IPS DF 6.9 (cell line): ENCODE results near the gene NRG4.
"Not testable (repeated sequence)": the region's sequence is repeated elsewhere in the genome, so short reads cannot be mapped to it uniquely, and the experiment has no call there.

Experiments
- DNase-seq: peaks from one replicate; pipeline ENCODE4 v3.0.0-alpha.2; 2013; ENCODE audit warnings: low read depth, low spot score
- H3K27ac ChIP-seq: one replicate; pipeline ENCODE4 v1.5.1; 2013; ENCODE audit warnings: low read length, control low read depth
- H3K27me3 ChIP-seq: 2 replicates; pipeline ENCODE4 v1.6.1; 2013; ENCODE audit warnings: mild to moderate bottlenecking, low read length; ENCODE audit not compliant: control insufficient read depth, insufficient read depth
- H3K36me3 ChIP-seq: 2 replicates; pipeline ENCODE4 v1.6.1; 2013; ENCODE audit warnings: low read length; ENCODE audit not compliant: control insufficient read depth, insufficient read depth
- H3K4me1 ChIP-seq: 2 replicates; pipeline ENCODE4 v1.6.1; 2013; ENCODE audit warnings: low read length; ENCODE audit not compliant: control insufficient read depth, insufficient read depth
- H3K4me3 ChIP-seq: 2 replicates; pipeline ENCODE4 v1.5.1; 2013; ENCODE audit warnings: mild to moderate bottlenecking, low read length
- H3K9me3 ChIP-seq: 2 replicates; pipeline ENCODE4 v1.6.1; 2013; ENCODE audit warnings: low read length, inconsistent platforms; ENCODE audit not compliant: control insufficient read depth, insufficient read depth
- WGBS: extraction: QIAGEN DNeasy Blood & Tissue Kit; methylation state at CpG from one replicate; pipeline ENCODE4 v1.1.7; 2013; ENCODE audit warnings: mixed read lengths, missing lambda C conversion rate; ENCODE audit not compliant: insufficient read length, insufficient coverage; 5-methylcytosine and 5-hydroxymethylcytosine counted together

Gene NRG4

GRCh38 chr15:76011627-76012551 is at the start of gene NRG4:
TSS of gene NRG4 (minus strand) at chr15:76012424. CDS start at chr15:76011230, 1,194 bp downstream.
- no peaks in the 10 kb centered on the region for H3K9me3 ChIP-seq
- no peaks in the 10 kb centered on the region for H3K27me3 ChIP-seq
- no peak for DNase-seq
- WGBS = no CpG with 5 or more reads among the region's 13 CpGs
- no peaks in the 10 kb centered on the region for H3K36me3 ChIP-seq
- H3K27ac ChIP-seq = no peak within 1 kb of the TSS
- no peak within 1 kb of the TSS for H3K4me3 ChIP-seq
- H3K4me1 ChIP-seq = no peaks in the 10 kb centered on the region

- no peak for DNase-seq
- no peaks in the 10 kb centered on the region; the same call in 1 of the 2 replicates for H3K4me1 ChIP-seq
- H3K9me3 ChIP-seq = no peaks in the 10 kb centered on the region
- H3K36me3 ChIP-seq = no peaks in the 10 kb centered on the region
- no peaks in the 10 kb centered on the region for H3K27me3 ChIP-seq
- H3K4me3 ChIP-seq = no peak overlapping the region
- no CpG with 5 or more reads among the region's 5 CpGs for WGBS
- no peak overlapping the region for H3K27ac ChIP-seq
Measured at GRCh38 chr15:76061700-76062099, 49.5 kb upstream of the NRG4 start.

- Histone ChIP-seq H3K27ac (no peak overlapping the region), H3K9me3 (no peaks in the 10 kb centered on the region), H3K4me1 (no peaks in the 10 kb centered on the region; the same call in 1 of the 2 replicates), H3K36me3 (no peaks in the 10 kb centered on the region), H3K27me3 (no peaks in the 10 kb centered on the region), H3K4me3 (peak overlapping the region; percentile 87; the same call in 1 of the 2 replicates)
- no peak for DNase-seq
- no CpG with 5 or more reads among the region's 20 CpGs for WGBS
Measured at GRCh38 chr15:76060118-76060989, 48.1 kb upstream of the NRG4 start.

GRCh38 chr15:76059320-76060117 is 47.3 kb upstream of the NRG4 start, which contains the start of gene TMEM266:
TSS of gene TMEM266 (plus strand) at chr15:76059985. CDS start at chr15:76134264, 74,279 bp downstream.
- Histone ChIP-seq H3K4me1 (no peaks in the 10 kb centered on the region; the same call in 1 of the 2 replicates), H3K27me3 (no peaks in the 10 kb centered on the region), H3K36me3 (no peaks in the 10 kb centered on the region), H3K27ac (no peak within 1 kb of the TSS), H3K4me3 (peak within 1 kb of the TSS; percentile 87; the same call in 1 of the 2 replicates), H3K9me3 (no peaks in the 10 kb centered on the region)
- DNase-seq = no peak
- no CpG with 5 or more reads among the region's 107 CpGs for WGBS

- Histone ChIP-seq H3K4me3 (peak overlapping the region; percentile 71; the same call in 1 of the 2 replicates), H3K36me3 (no peaks in the 10 kb centered on the region), H3K27ac (no peak overlapping the region), H3K27me3 (no peaks in the 10 kb centered on the region), H3K4me1 (no peaks in the 10 kb centered on the region; the same call in 1 of the 2 replicates), H3K9me3 (no peaks in the 10 kb centered on the region)
- no CpG with 5 or more reads among the region's 18 CpGs for WGBS
- DNase-seq = no peak
Measured at GRCh38 chr15:76058714-76059319, 46.6 kb upstream of the NRG4 start.

- no peaks in the 10 kb centered on the region for H3K9me3 ChIP-seq
- H3K4me1 ChIP-seq = no peaks in the 10 kb centered on the region; the same call in 1 of the 2 replicates
- no CpG with 5 or more reads among the region's 7 CpGs for WGBS
- H3K36me3 ChIP-seq = no peaks in the 10 kb centered on the region
- H3K27ac ChIP-seq = no peak overlapping the region
- H3K4me3 ChIP-seq = no peak overlapping the region
- no peak for DNase-seq
- no peaks in the 10 kb centered on the region for H3K27me3 ChIP-seq
Measured at GRCh38 chr15:76057332-76058000, 45.2 kb upstream of the NRG4 start.

- WGBS = no CpG with 5 or more reads among the region's 3 CpGs
- no peaks in the 10 kb centered on the region for H3K27me3 ChIP-seq
- no peak overlapping the region for H3K4me3 ChIP-seq
- no peaks in the 10 kb centered on the region for H3K36me3 ChIP-seq
- DNase-seq = no peak
- no peak overlapping the region for H3K27ac ChIP-seq
- H3K4me1 ChIP-seq = no peaks in the 10 kb centered on the region; the same call in 1 of the 2 replicates
- no peaks in the 10 kb centered on the region for H3K9me3 ChIP-seq
Measured at GRCh38 chr15:76056931-76057330, 44.7 kb upstream of the NRG4 start.

GRCh38 chr15:76054201-76054600 is 42.0 kb upstream of the NRG4 start:
- not testable (repeated sequence) for H3K4me3 ChIP-seq, H3K27ac ChIP-seq, H3K9me3 ChIP-seq, H3K36me3 ChIP-seq, H3K4me1 ChIP-seq, DNase-seq, H3K27me3 ChIP-seq
- WGBS = no CpG with 5 or more reads among the region's 10 CpGs

GRCh38 chr15:76038512-76038911 is 26.3 kb upstream of the NRG4 start:
- no CpG with 5 or more reads among the region's 1 CpG for WGBS
- DNase-seq = no peak
- no peak overlapping the region for H3K27ac ChIP-seq
- H3K27me3 ChIP-seq = no peaks in the 10 kb centered on the region
- H3K4me1 ChIP-seq = peaks cover 2% of the 10 kb centered on the region; the same call in 1 of the 2 replicates
- H3K4me3 ChIP-seq = no peak overlapping the region
- H3K9me3 ChIP-seq = no peaks in the 10 kb centered on the region
- H3K36me3 ChIP-seq = no peaks in the 10 kb centered on the region
